GM19324 (cell line): Measurements from ENCODE around the gene KCNE5.
"Not testable (repeated sequence)": the region's sequence is repeated elsewhere in the genome, so short reads cannot be mapped to it uniquely, and the experiment has no call there.

Source experiments
- ATAC-seq: cut with Tn5 transposase; IDR thresholded peaks from one replicate; pipeline ENCODE4 v1.9.1; 2021; ENCODE audit warnings: mild to moderate bottlenecking, moderate library complexity; ENCODE audit not compliant: unreplicated experiment, low FRiP score

KCNE5 gene

GRCh38 chrX:109619771-109620170, 5.2 kb downstream of the KCNE5 start:
- ATAC-seq = no peak

DNA sequence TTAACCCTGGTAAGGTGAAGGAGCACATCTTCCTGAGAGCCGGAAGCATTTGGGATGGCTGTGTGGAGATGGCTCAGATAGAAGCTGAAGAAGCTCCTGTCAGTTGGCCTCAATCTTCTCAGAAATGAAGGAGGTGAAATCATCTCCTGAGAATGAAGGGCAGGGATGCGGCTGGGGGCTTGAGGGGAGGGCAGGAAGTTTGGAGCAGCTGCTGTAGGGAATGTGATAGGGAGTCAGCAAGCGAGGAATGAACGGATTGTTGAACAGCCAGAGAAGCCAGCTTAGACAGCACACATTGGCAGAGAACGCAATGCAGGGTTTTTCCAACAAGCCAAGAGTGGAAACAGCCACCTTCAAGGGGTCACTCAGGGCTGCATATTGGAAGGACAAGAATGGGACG, 10.0 kb downstream of the KCNE5 start:
- ATAC-seq = no peak

- ATAC-seq = no peak
Measured at GRCh38 chrX:109601486-109601885, 23.5 kb downstream of the KCNE5 start.

DNA sequence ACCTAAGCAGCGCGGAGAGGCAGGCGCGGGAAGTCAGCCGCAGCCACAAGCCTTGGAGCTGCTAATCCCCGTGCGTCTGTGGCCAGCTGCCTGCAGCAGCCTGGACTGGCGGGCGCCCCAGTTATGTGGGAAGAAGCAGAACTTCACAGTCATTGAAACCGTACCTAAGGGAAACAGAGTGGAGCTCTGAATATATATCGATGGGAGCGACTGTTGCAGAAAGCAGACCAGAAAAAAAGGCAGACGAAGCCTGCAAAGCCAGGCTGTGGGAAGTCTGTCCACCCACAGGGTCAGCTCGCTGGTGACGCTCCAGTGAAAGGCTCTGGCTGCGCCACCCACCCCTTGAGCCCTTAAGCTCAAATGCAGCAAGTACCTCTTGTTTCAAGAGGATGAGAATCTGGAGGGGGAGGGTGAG, 24.7 kb downstream of the KCNE5 start:
- ATAC-seq = no peak

DNA sequence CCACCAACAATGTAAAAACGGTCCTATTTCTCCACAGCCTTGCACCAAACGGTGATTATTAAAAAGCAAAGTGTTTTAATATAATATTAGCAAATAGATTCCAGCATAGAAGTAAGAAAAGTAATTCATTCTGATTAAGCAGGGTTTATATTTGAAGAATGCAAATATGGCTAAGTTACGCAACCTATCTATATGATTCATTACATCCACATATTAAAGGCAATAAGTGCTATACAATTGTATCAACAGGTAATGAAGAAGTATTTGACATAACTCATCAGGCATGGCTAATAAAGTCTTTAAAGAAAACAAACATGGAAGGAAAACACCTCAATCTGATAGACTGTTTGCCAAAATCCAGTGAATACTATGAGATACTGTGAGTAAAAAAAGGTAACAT, 29.0 kb downstream of the KCNE5 start:
- no peak for ATAC-seq

DNA sequence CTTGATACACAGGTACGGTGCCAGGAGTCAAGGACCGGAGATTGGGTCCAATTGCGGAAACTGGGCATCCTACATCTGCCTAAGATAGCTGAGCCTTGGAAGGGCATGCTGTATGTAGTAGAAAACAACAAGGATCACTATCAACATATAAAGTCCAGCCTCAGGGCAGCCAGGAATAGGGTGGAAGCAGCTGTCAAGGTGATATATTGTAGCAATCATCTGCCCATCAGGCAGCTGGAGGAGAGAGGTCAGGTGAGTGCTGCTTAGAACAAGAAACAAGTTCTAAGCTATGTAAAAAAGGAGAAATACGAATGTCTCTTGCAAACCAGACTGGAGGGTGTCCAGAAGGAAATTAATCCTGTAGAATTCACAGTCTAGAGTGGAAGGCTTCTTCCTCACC, 34.8 kb downstream of the KCNE5 start:
- no peak for ATAC-seq

DNA sequence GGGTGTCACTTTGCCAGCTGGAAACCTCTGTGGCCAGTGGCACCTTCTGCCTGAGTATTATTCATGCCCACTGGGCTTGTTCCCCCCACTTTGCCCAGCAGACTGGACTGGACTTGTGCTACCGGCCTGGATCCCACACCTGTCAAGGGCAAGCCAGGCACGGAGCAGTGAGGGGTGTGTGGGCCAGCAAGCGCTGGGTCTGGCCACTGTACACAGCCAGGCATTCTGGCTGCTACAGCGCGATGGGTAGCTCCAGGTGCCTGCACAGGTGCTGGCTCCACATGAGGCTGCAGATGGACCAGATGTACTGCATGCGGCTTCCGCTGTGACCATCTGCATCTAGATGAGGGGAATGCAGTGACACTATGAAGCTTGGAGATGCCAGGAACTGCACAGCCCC, 39.5 kb downstream of the KCNE5 start:
- no peak for ATAC-seq

DNA sequence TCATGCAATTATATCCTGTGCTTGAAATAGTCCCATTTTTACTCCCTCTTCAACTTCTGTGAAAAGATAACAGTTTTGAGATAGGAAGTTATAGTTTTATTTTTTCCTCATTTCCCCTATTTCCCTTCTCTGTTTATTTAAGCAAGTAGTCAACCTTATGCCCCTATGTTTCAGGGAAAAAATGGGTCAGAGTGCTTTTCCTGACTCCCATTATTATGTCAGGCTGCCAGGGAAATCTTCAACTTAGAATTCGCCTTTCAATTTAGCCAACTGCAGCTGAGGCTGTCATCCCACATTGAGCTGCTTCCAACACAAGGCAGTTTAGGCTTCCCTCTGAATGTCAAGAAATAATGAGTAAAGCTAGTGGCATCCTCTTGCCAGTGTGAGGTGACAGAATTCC, 46.1 kb downstream of the KCNE5 start:
- ATAC-seq = no peak

DNA sequence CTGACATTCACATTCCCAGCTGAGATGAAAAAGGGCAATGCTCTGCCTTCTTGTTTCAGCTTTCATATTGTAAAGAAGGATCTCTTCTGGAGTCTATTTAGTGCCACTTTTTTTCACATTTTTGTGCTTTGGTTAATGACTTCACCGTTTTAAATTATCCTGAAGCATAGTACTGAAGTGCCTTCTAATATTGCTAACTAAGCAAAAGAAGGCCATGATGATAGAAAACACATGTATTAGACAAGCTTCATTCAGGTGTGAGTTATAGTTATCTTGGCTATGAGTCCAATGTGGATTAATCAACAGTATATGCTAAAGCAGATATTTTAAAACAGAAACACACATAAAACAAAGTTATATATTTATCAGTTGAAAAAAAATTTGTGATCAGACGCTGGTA, 47.9 kb downstream of the KCNE5 start:
- no peak for ATAC-seq

GRCh38 chrX:109576083-109576482, 48.9 kb downstream of the KCNE5 start:
- ATAC-seq = not testable (repeated sequence)
